ENCODE data around the gene ISOC2.
"Not testable (repeated sequence)": the region's sequence is repeated elsewhere in the genome, so short reads cannot be mapped to it uniquely, and the experiment has no call there.

Gene ISOC2

GRCh38 chr19:55418185-55418584, 43.3 kb downstream of the ISOC2 start:
- Histone ChIP-seq H3K27me3 (ENCODE audit: insufficient read depth, low read length) (peaks cover 4% of the 10 kb centered on the region; the same call in 1 of the 2 replicates), H3K4me3 (ENCODE audit: low read depth, low read length) (no peak overlapping the region), H3K4me1 (ENCODE audit: control insufficient read depth, insufficient read depth, low read length, unreplicated experiment) (no peaks in the 10 kb centered on the region), H3K27ac (ENCODE audit: low read depth, low read length) (no peak overlapping the region), H2AFZ (ENCODE audit: low read length, unreplicated experiment) (no peak overlapping the region), H3K36me3 (ENCODE audit: insufficient read depth, low read length) (no peaks in the 10 kb centered on the region), H3K79me2 (ENCODE audit: control insufficient read depth, insufficient read depth, low read length, unreplicated experiment) (no peaks in the 10 kb centered on the region)

- Histone ChIP-seq H3K4me1 (ENCODE audit: control insufficient read depth, insufficient read depth, low read length, unreplicated experiment) (peaks cover 17% of the 10 kb centered on the region), H3K27me3 (ENCODE audit: insufficient read depth, low read length) (no peaks in the 10 kb centered on the region), H3K79me2 (ENCODE audit: control insufficient read depth, insufficient read depth, low read length, unreplicated experiment) (peaks cover 26% of the 10 kb centered on the region), H3K36me3 (ENCODE audit: insufficient read depth, low read length) (peaks cover 6% of the 10 kb centered on the region; the same call in 1 of the 2 replicates), H3K27ac (ENCODE audit: low read depth, low read length) (no peak overlapping the region), H3K4me3 (ENCODE audit: low read depth, low read length) (no peak overlapping the region), H2AFZ (ENCODE audit: low read length, unreplicated experiment) (no peak overlapping the region)
Observed at GRCh38 chr19:55410168-55410567, 51.3 kb downstream of the ISOC2 start.

- peaks cover 17% of the 10 kb centered on the region for H3K4me1 ChIP-seq (ENCODE audit: control insufficient read depth, insufficient read depth, low read length, unreplicated experiment)
Observed at GRCh38 chr19:55409179-55409578, 52.3 kb downstream of the ISOC2 start.

GRCh38 chr19:55408533-55408872, 52.9 kb downstream of the ISOC2 start:
- peaks cover 35% of the 10 kb centered on the region for H3K79me2 ChIP-seq (ENCODE audit: control insufficient read depth, insufficient read depth, low read length, unreplicated experiment)
- no peaks in the 10 kb centered on the region for H3K27me3 ChIP-seq (ENCODE audit: insufficient read depth, low read length)
- peaks cover 6% of the 10 kb centered on the region; the same call in 1 of the 2 replicates for H3K36me3 ChIP-seq (ENCODE audit: insufficient read depth, low read length)
- peaks cover 17% of the 10 kb centered on the region for H3K4me1 ChIP-seq (ENCODE audit: control insufficient read depth, insufficient read depth, low read length, unreplicated experiment)
- H2AFZ ChIP-seq (ENCODE audit: low read length, unreplicated experiment), result peak overlapping the region; percentile 99
- peak overlapping the region; percentile 84 for H3K4me3 ChIP-seq (ENCODE audit: low read depth, low read length)
- H3K27ac ChIP-seq (ENCODE audit: low read depth, low read length), result peak overlapping the region; percentile 98

More at GRCh38 chr19:55409179-55409578, 52.3 kb downstream of the ISOC2 start:
- not testable (repeated sequence) for H3K27me3 ChIP-seq (ENCODE audit: insufficient read depth, low read length); H2AFZ ChIP-seq (ENCODE audit: low read length, unreplicated experiment); H3K36me3 ChIP-seq (ENCODE audit: insufficient read depth, low read length); H3K27ac ChIP-seq (ENCODE audit: low read depth, low read length); H3K4me3 ChIP-seq (ENCODE audit: low read depth, low read length)
- H3K79me2 ChIP-seq (ENCODE audit: control insufficient read depth, insufficient read depth, low read length, unreplicated experiment), result peaks cover 31% of the 10 kb centered on the region

- H3K79me2 ChIP-seq (ENCODE audit: control insufficient read depth, insufficient read depth, low read length, unreplicated experiment), result peaks cover 40% of the 10 kb centered on the region
- peak overlapping the region; percentile 84 for H3K4me3 ChIP-seq (ENCODE audit: low read depth, low read length)
- H3K36me3 ChIP-seq (ENCODE audit: insufficient read depth, low read length), result peaks cover 8% of the 10 kb centered on the region; the same call in 1 of the 2 replicates
- H2AFZ ChIP-seq (ENCODE audit: low read length, unreplicated experiment), result peak overlapping the region; percentile 99
- peaks cover 17% of the 10 kb centered on the region for H3K4me1 ChIP-seq (ENCODE audit: control insufficient read depth, insufficient read depth, low read length, unreplicated experiment)
- no peaks in the 10 kb centered on the region for H3K27me3 ChIP-seq (ENCODE audit: insufficient read depth, low read length)
- H3K27ac ChIP-seq (ENCODE audit: low read depth, low read length), result peak overlapping the region; percentile 98
Observed at GRCh38 chr19:55407800-55408532, 53.5 kb downstream of the ISOC2 start.

- H3K27me3 ChIP-seq (ENCODE audit: insufficient read depth, low read length); H3K36me3 ChIP-seq (ENCODE audit: insufficient read depth, low read length): not testable (repeated sequence)
- Histone ChIP-seq H3K27ac (ENCODE audit: low read depth, low read length) (peak within 1 kb of the TSS; percentile 98), H3K4me1 (ENCODE audit: control insufficient read depth, insufficient read depth, low read length, unreplicated experiment) (peaks cover 17% of the 10 kb centered on the region), H3K4me3 (ENCODE audit: low read depth, low read length) (peak within 1 kb of the TSS; percentile 84), H3K79me2 (ENCODE audit: control insufficient read depth, insufficient read depth, low read length, unreplicated experiment) (peaks cover 45% of the 10 kb centered on the region), H2AFZ (ENCODE audit: low read length, unreplicated experiment) (peak within 1 kb of the TSS; percentile 99)
Observed at GRCh38 chr19:55407550-55407799, 54.0 kb downstream of the ISOC2 start, which contains the start of gene UBE2S. Gene UBE2S (minus strand): TSS chr19:55407788. CDS start chr19:55407589, 199 bp downstream.

- Histone ChIP-seq H3K4me1 (ENCODE audit: control insufficient read depth, insufficient read depth, low read length, unreplicated experiment) (peaks cover 17% of the 10 kb centered on the region), H3K27me3 (ENCODE audit: insufficient read depth, low read length) (no peaks in the 10 kb centered on the region), H3K4me3 (ENCODE audit: low read depth, low read length) (peak overlapping the region; percentile 84), H3K79me2 (ENCODE audit: control insufficient read depth, insufficient read depth, low read length, unreplicated experiment) (peaks cover 46% of the 10 kb centered on the region), H2AFZ (ENCODE audit: low read length, unreplicated experiment) (no peak overlapping the region), H3K36me3 (ENCODE audit: insufficient read depth, low read length) (peaks cover 8% of the 10 kb centered on the region; the same call in 1 of the 2 replicates), H3K27ac (ENCODE audit: low read depth, low read length) (peak overlapping the region; percentile 98)
Observed at GRCh38 chr19:55406826-55407549, 54.5 kb downstream of the ISOC2 start.

GRCh38 chr19:55406091-55406825, 55.2 kb downstream of the ISOC2 start:
- Histone ChIP-seq H3K36me3 (ENCODE audit: insufficient read depth, low read length) (peaks cover 8% of the 10 kb centered on the region; the same call in 1 of the 2 replicates), H2AFZ (ENCODE audit: low read length, unreplicated experiment) (no peak overlapping the region), H3K27ac (ENCODE audit: low read depth, low read length) (peak overlapping the region; percentile 7; the same call in 1 of the 2 replicates), H3K27me3 (ENCODE audit: insufficient read depth, low read length) (no peaks in the 10 kb centered on the region), H3K79me2 (ENCODE audit: control insufficient read depth, insufficient read depth, low read length, unreplicated experiment) (peaks cover 46% of the 10 kb centered on the region), H3K4me3 (ENCODE audit: low read depth, low read length) (peak overlapping the region; percentile 84), H3K4me1 (ENCODE audit: control insufficient read depth, insufficient read depth, low read length, unreplicated experiment) (peaks cover 17% of the 10 kb centered on the region)

DNA sequence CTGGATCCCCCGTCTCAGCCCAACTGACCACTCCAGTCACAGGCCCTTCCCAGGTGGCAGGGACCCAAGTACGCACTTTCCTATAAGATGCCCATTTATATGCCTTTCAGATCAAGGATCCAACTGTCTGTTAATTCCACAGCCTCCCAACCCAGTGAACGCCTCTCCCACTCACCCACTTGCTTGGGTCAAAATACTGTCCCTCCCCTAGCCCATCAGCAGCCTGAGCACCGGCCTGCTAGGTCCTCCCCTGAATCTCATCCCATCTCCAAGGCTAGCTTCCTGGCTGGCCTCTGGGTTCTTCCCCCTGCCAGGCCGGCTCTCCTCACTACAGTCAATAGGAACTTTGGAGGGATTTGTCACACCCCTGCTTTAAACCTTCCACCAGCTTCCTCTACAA, 55.8 kb downstream of the ISOC2 start:
- Histone ChIP-seq H3K36me3 (ENCODE audit: insufficient read depth, low read length) (peaks cover 8% of the 10 kb centered on the region; the same call in 1 of the 2 replicates), H3K4me3 (ENCODE audit: low read depth, low read length) (peak overlapping the region; percentile 84), H3K27ac (ENCODE audit: low read depth, low read length) (no peak overlapping the region), H3K4me1 (ENCODE audit: control insufficient read depth, insufficient read depth, low read length, unreplicated experiment) (peaks cover 17% of the 10 kb centered on the region), H3K79me2 (ENCODE audit: control insufficient read depth, insufficient read depth, low read length, unreplicated experiment) (peaks cover 46% of the 10 kb centered on the region), H2AFZ (ENCODE audit: low read length, unreplicated experiment) (no peak overlapping the region), H3K27me3 (ENCODE audit: insufficient read depth, low read length) (no peaks in the 10 kb centered on the region)
